NCI-H1694 treated with DMSO at 0.1 percent for 48 hours (cell line): ENCODE data around the gene LTBP3.
"Not testable (repeated sequence)": the region's sequence is repeated elsewhere in the genome, so short reads cannot be mapped to it uniquely, and the experiment has no call there.

Experiments
- DNase-seq: peaks from one replicate; lab custom pipeline; 2025; lab: John Stamatoyannopoulos, UW

LTBP3 gene

GRCh38 chr11:65536412-65537295, 21.5 kb downstream of the LTBP3 start:
- no peak for DNase-seq

- DNase-seq = no peak
Measured at GRCh38 chr11:65535102-65535501, 23.1 kb downstream of the LTBP3 start.

- DNase-seq = no peak
Measured at GRCh38 chr11:65532388-65533064, 25.6 kb downstream of the LTBP3 start.

GRCh38 chr11:65530157-65530496, 28.0 kb downstream of the LTBP3 start:
- DNase-seq = no peak

GRCh38 chr11:65529475-65530156, 28.5 kb downstream of the LTBP3 start:
- DNase-seq = no peak

GRCh38 chr11:65528819-65529350, 29.3 kb downstream of the LTBP3 start:
- DNase-seq = no peak

GRCh38 chr11:65526744-65527143, 31.4 kb downstream of the LTBP3 start:
- DNase-seq = no peak

- DNase-seq = no peak
Measured at GRCh38 chr11:65525546-65526480, 32.3 kb downstream of the LTBP3 start.

- DNase-seq = peak; percentile 46
Measured at GRCh38 chr11:65524741-65525545, 33.2 kb downstream of the LTBP3 start, which contains the start of gene SCYL1. Gene SCYL1 (plus strand): TSS chr11:65525083. CDS start chr11:65525154, 71 bp downstream.

GRCh38 chr11:65524014-65524740, 34.0 kb downstream of the LTBP3 start:
- no peak for DNase-seq

GRCh38 chr11:65523631-65523968, 34.6 kb downstream of the LTBP3 start:
- not testable (repeated sequence) for DNase-seq

GRCh38 chr11:65522718-65523630, 35.2 kb downstream of the LTBP3 start:
- not testable (repeated sequence) for DNase-seq

GRCh38 chr11:65521777-65522521, 36.2 kb downstream of the LTBP3 start:
- not testable (repeated sequence) for DNase-seq

GRCh38 chr11:65518941-65519549, 39.1 kb downstream of the LTBP3 start:
- not testable (repeated sequence) for DNase-seq

GRCh38 chr11:65516135-65516968, 41.8 kb downstream of the LTBP3 start:
- DNase-seq = peak; percentile 42

GRCh38 chr11:65512311-65512710, 45.8 kb downstream of the LTBP3 start:
- DNase-seq = not testable (repeated sequence)
